WI38 (cell line): ENCODE data around the gene PHF24.
A peak's percentile ranks its signal among the peaks of the same experiment; 100 is the strongest.

Experiments
- H3K4me3 ChIP-seq: 2 replicates; pipeline ENCODE4 v1.5.1; 2011; ENCODE audit warnings: low read depth, mild to moderate bottlenecking, control low read depth, low read length
- TF ChIP-seq, protein P1 (sequence below): IDR thresholded peaks from 2 replicates; pipeline ENCODE4 v1.5.1; 2012; ENCODE audit warnings: low read depth, mild to moderate bottlenecking, control low read depth, low read length

Gene PHF24

DNA sequence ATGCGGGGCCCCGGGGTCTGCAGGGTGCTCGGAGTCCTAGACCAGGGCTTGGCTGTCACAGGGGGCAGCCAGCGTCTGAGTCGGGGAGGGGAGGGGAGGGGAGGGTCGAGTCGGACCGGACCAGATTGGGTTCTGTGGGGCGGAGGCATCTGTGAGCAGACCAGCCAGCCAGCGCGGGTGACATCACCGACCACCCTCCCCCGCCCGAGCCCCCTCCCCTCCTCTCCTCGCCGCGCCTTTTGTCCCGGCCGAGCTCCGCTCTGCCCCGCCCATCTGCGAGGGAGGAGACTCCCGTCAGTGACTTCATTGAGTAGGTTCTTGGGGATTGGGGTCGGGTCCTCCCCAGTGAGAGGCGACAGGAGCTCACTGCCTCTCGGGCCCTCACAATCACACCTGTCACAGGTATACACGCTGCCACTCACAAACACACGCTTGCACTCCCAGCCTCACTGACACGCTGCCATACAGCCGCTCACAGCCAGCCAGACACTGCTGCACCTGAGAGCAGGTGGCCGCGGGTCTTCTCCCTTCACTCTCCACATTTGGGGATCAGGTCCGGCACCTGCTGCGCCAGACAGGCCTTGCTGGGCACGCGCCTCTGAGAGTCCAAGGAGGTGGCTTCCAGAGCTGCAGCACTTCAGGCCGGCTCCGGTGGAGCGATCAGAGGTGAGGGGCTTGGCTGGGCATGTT lies 32.0 kb downstream of the PHF24 start:
- TF ChIP-seq, protein P1, sequence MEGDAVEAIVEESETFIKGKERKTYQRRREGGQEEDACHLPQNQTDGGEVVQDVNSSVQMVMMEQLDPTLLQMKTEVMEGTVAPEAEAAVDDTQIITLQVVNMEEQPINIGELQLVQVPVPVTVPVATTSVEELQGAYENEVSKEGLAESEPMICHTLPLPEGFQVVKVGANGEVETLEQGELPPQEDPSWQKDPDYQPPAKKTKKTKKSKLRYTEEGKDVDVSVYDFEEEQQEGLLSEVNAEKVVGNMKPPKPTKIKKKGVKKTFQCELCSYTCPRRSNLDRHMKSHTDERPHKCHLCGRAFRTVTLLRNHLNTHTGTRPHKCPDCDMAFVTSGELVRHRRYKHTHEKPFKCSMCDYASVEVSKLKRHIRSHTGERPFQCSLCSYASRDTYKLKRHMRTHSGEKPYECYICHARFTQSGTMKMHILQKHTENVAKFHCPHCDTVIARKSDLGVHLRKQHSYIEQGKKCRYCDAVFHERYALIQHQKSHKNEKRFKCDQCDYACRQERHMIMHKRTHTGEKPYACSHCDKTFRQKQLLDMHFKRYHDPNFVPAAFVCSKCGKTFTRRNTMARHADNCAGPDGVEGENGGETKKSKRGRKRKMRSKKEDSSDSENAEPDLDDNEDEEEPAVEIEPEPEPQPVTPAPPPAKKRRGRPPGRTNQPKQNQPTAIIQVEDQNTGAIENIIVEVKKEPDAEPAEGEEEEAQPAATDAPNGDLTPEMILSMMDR: no peak
- H3K4me3 ChIP-seq: peak overlapping the region; percentile 90

DNA sequence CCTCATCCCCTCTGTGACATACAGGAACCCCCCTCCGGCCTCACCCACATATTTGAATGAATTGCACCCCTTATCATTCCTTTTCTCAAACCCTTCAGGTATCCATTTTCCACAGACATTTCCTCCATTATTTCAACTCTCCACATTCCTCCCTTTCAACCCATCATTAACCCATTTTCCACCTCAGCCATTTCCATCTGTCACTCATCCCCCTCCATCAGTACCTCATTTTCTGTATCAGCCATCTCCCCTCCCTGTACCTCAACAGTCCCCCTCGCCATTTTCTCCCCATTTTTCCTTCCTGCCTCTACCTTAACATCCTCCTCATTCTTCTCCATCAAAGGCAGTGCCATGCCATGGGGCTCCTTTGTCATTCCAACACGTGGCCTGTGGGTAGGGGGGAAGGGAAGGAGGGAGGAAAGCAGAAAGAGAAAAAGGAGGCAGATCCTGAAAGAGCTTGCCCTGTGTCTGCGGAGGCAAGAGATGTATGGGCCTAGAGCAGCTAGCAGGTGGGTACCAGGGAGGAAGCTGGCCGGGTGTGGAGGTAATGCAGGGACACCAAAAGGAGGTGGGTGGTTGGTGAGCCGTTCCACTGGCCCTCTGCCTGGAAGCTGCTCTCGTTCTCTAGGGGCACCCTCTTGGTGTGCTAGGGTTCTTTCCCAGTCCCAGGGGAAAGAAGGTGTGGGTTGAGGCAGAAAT lies 33.0 kb downstream of the PHF24 start:
- TF ChIP-seq, protein P1: no peak

DNA sequence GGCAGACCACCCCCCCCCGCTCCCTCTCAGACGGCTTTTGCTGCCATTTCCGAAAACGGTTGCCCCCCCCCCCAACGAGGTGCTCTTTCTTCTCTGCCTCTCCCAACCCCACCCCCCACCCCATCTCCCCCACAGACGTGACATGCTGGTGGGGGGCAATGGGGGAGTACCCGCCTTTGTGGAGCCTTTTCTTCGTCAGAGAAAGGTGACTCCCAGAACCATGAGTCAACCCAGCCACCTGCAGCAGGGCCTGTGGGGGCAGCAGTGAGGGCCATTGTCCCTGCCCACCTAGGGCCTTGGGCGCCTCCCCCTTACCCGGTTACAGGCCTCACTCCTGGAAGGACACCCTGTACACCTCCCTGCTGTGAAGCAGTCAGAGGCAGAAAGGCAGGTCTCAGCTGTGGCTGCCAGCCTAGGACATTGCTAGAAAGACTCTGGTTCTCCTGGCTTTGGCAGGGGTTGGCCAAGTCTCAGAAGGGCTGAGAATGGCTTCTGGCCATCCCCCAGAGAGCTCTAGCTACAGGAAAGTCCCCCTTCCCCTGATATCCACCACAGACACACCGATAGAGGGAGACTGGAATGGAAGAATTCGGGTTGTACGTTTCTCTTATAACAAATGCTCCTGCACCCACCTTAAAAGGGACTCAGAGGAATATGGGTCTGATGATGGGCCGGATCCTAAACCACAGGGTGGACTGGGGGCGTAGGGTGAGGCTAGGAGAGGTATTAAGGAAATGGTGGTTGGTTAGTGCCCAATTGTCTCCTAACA lies 33.7 kb downstream of the PHF24 start:
- TF ChIP-seq, protein P1: no peak
- no peak overlapping the region for H3K4me3 ChIP-seq

More for the DNA sequence above, 33.0 kb downstream of the PHF24 start:
- H3K4me3 ChIP-seq: no peak overlapping the region

DNA sequence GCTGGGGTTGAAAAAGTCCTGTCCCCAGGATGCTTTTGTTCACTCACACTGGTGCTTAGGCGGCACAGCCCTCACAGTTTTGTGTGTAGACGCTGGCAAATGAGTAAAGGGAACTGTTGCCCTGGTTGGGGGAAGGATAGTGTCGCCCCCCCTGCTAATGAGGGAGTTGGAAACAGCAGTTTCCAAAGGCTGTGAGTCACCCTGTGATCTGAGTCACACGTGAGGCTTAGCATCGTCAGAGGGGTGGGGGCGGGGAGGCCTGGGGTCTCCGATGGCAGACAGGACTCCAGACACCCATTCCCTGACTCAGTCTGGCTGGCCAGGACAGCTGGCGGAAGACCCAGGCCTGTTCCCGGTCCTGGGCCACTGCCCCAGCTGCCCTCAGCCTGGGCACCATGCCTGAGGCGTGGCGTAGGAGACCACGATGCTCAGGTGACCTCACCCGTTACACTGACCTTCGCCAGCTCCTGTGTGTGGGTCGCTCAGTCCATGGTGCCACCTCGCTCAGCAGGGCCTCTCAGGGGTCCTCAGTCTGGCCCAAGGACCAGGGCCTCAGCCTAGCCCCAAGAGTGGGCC lies 34.4 kb downstream of the PHF24 start:
- TF ChIP-seq, protein P1: no peak
- H3K4me3 ChIP-seq: no peak overlapping the region

DNA sequence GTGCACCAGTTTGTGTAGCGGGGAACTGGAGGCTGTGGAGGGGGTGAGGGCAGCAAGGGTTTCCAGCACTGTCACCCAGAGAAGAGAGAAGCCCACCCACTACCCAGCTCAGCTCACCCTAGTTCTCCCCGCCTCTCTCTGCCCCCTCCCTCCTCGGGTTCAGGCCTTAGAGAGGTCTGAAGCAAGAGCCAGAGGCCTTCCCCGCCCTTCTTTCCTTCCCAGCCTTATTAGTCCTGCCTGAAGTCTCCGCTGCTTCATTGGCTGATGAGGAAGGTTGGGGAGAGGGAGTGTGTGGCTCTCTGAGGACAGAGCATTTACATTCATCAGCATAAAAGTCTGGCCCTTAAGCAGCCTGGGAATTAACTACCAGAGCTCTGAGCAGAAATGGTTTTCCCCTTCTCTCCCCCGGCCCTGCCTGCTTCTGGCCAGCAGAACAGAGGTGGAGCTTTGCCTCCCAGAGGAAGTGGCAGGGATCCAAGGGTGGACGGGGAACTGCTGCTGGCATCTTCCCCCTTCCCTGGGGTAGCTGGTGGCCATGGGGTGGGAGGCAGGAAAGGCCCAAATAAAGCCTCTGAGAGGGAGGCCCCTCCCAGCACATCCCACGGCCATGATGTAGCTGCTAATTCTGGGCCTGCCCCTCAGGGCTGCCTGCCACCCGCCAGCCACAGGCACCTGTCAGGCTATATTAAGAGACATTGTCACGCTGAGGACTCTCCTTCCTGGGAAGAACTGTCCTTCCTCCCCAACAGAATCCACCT lies 35.6 kb downstream of the PHF24 start:
- TF ChIP-seq, protein P1: no peak
- H3K4me3 ChIP-seq: no peak overlapping the region

DNA sequence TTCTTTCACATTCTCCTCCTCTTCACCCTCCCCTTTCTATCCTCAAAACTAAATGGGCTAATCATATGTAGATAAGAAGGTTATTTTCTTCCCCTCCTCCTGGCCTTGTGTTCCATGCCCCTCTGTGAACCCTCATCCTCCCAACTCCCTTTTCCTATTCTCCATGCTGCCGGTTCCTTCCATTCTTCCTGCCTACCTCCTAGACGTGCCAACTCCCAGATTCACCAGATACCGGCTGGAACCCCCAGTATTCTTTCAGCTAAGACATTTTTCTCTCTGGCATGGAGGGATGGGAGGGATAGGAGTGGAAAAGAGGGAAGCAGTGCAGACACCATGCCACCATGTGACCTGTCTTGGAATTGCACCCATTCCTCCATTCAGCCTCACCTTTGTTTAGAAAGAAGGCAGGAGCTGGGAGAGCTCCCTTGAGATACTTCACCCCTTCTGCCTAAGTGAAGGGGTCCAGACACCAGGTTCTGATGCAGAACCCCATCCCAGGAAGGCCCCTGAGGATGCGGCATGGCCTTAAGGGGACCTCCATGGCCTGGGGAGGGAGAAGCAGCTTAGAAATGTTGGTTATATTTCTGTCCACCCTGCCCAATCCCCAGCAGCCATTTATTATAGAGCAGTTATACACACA lies 36.3 kb downstream of the PHF24 start:
- TF ChIP-seq, protein P1: peak; percentile 74
- H3K4me3 ChIP-seq: no peak overlapping the region
